ENCODE measurements around the gene CD36. TPM values are rescaled to one million over a fixed set of nuclear protein-coding genes. Genes with fewer than 3 reads are reported as not detected.

The CD36 gene
- total and polyA plus RNA-seq, 2 donors (not counting 3 experiments of a cell fraction or from before 2014, with no cell fraction given): 0.58 to 0.87 TPM

GRCh38 chr7:80711531-80711930 is 73.1 kb downstream of the CD36 start:
- Histone ChIP-seq H3K27ac (ENCODE audit: insufficient read depth, low read depth, low read length) (no peak overlapping the region), H3K4me3 (replicated peaks in 1 of 3; ENCODE audit: insufficient read depth in 1 of 3, low read depth in 1 of 3, low read length in 3 of 3) (no peak overlapping the region), H3K79me2 (ENCODE audit: control insufficient read depth, insufficient read depth, low read length) (no peaks in the 10 kb centered on the region), H3K9me1 (replicated peaks; ENCODE audit: control insufficient read depth, extremely low read depth, insufficient read depth, low read length) (no peaks in the 10 kb centered on the region), H3K9ac (replicated peaks; ENCODE audit: extremely low read depth, insufficient read depth, low read length) (no peak overlapping the region), H3K4me2 (ENCODE audit: insufficient read depth, low read length) (no peak overlapping the region), H2AFZ (ENCODE audit: low read depth, low read length) (no peak overlapping the region), H3K27me3 (ENCODE audit: control insufficient read depth in 2 of 2, insufficient read depth in 2 of 2, low read length in 2 of 2) (peaks cover 3 to 6% of the 10 kb centered on the region in 2 experiments), H3K36me3 (ENCODE audit: control insufficient read depth in 2 of 2, extremely low read depth in 1 of 2, insufficient read depth in 2 of 2, low read length in 2 of 2) (no peaks in the 10 kb centered on the region), H3K9me3 (replicated peaks; ENCODE audit: control insufficient read depth, insufficient read depth, low read length) (no peaks in the 10 kb centered on the region), H4K20me1 (replicated peaks; ENCODE audit: control insufficient read depth, extremely low read depth, insufficient read depth, low read length) (no peaks in the 10 kb centered on the region), H3K4me1 (ENCODE audit: control insufficient read depth, extremely low read depth, insufficient read depth, low read length) (no peaks in the 10 kb centered on the region)
- BruUV-seq (replicated peaks): no TSS peak
- dilution Hi-C loops (cut with MboI; ENCODE audit: extremely low pct_ligation_motif_present, low sequenced_read_pairs): no loop called here
- intact Hi-C loops (cut with micrococcal nuclease): no loop called here
- DNase-seq (ENCODE audit: low read depth, low spot score) (no peak), FAIRE-seq (no peak)
- no peak for TF ChIP-seq JUN (IDR thresholded peaks at IDR 0.05; ENCODE audit: borderline replicate concordance, insufficient read depth, insufficient read length, low read depth)
- POLR2A ChIA-PET: no interaction called here
- CTCF ChIA-PET: interaction anchor here (0.8 kb wide), 1 partner anchor 27 kb away, joined by 3 read pairs; no protein-coding TSS in a partner anchor

GRCh38 chr7:80719261-80719660 is 80.8 kb downstream of the CD36 start:
- CTCF ChIA-PET: no interaction called here

More at GRCh38 chr7:80719261-80719660, 80.8 kb downstream of the CD36 start:
- no peak overlapping the region for H2AFZ ChIP-seq (ENCODE audit: low read depth, low read length)
- no peaks in the 10 kb centered on the region for H3K9me3 ChIP-seq (replicated peaks; ENCODE audit: control insufficient read depth, insufficient read depth, low read length)
- no peak for TF ChIP-seq POLR2A (IDR thresholded peaks at IDR 0.05; ENCODE audit: low read depth, low read length)
- TF ChIP-seq GATA2 (IDR thresholded peaks at IDR 0.05; ENCODE audit: insufficient read depth, insufficient read length, low read depth, low read length): no peak
- no peak for TF ChIP-seq CTCF (IDR thresholded peaks at IDR 0.05; ENCODE audit: extremely low read depth in 1 of 2, insufficient read depth in 1 of 2, low read depth in 1 of 2, low read length in 2 of 2)
- no peak for TF ChIP-seq MYC (IDR thresholded peaks at IDR 0.05; ENCODE audit: low read depth, low read length)
- TF ChIP-seq JUN (IDR thresholded peaks at IDR 0.05; ENCODE audit: borderline replicate concordance, insufficient read depth, insufficient read length, low read depth): no peak
- no peak for TF ChIP-seq POLR2AphosphoS5 (IDR thresholded peaks at IDR 0.05; ENCODE audit: insufficient read depth, low read depth, low read length)
- TF ChIP-seq MAX (IDR thresholded peaks at IDR 0.05; ENCODE audit: insufficient read depth, insufficient read length): no peak
- no peak for TF ChIP-seq EZH2 (IDR thresholded peaks at IDR 0.05; ENCODE audit: borderline replicate concordance, low read depth, low read length, severe bottlenecking)
- TF ChIP-seq FOS (IDR thresholded peaks at IDR 0.05; ENCODE audit: borderline replicate concordance, insufficient read depth, low read length): no peak
- H3K79me2 ChIP-seq (ENCODE audit: control insufficient read depth, insufficient read depth, low read length): no peaks in the 10 kb centered on the region
- no peak overlapping the region for H3K9ac ChIP-seq (replicated peaks; ENCODE audit: extremely low read depth, insufficient read depth, low read length)
- peaks cover 0 to 2% of the 10 kb centered on the region in 2 experiments for H3K27me3 ChIP-seq (ENCODE audit: control insufficient read depth in 2 of 2, insufficient read depth in 2 of 2, low read length in 2 of 2)
- no peaks in the 10 kb centered on the region for H4K20me1 ChIP-seq (replicated peaks; ENCODE audit: control insufficient read depth, extremely low read depth, insufficient read depth, low read length)
- no peak overlapping the region for H3K4me3 ChIP-seq (replicated peaks in 1 of 3; ENCODE audit: insufficient read depth in 1 of 3, low read depth in 1 of 3, low read length in 3 of 3)
- H3K9me1 ChIP-seq (replicated peaks; ENCODE audit: control insufficient read depth, extremely low read depth, insufficient read depth, low read length): no peaks in the 10 kb centered on the region
- DNase-seq (ENCODE audit: low read depth, low spot score) (no peak), FAIRE-seq (no peak)
- dilution Hi-C loops (cut with MboI; ENCODE audit: extremely low pct_ligation_motif_present, low sequenced_read_pairs) (no loop called here), intact Hi-C loops (cut with micrococcal nuclease) (no loop called here)
- H3K4me1 ChIP-seq (ENCODE audit: control insufficient read depth, extremely low read depth, insufficient read depth, low read length): peaks cover 4% of the 10 kb centered on the region
- H3K4me2 ChIP-seq (ENCODE audit: insufficient read depth, low read length): no peak overlapping the region
- H3K27ac ChIP-seq (ENCODE audit: insufficient read depth, low read depth, low read length): no peak overlapping the region
- H3K36me3 ChIP-seq (ENCODE audit: control insufficient read depth in 2 of 2, extremely low read depth in 1 of 2, insufficient read depth in 2 of 2, low read length in 2 of 2): no peaks in the 10 kb centered on the region
- POLR2A ChIA-PET: no interaction called here
- no TSS peak for BruUV-seq (replicated peaks)
